ENCODE data around the gene NOL12.

The NOL12 gene

DNA sequence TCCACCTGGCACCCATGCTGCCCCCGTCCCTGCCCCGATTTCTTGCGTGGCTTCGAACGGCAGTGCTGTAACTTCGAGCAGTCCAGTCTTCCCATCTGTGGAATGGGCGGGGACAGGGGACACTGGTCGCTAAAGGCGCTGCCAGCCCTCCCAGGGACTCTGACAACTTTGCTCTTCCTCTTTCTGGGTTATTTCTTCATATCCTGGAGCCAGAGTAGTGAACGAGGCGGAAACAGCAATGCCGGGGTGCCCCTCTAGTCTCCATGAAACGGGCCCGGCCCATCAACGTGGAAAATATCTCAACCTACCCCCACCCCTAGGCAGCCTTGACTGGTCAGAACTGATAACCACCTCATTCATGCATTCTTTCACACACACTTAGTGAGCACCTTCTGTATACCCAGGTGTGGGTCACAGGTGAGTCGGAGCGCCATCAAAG lies 53.5 kb downstream of the NOL12 start:
- H3K4me3 ChIP-seq (ENCODE audit: control insufficient read depth, low read depth, low read length), result no peak overlapping the region
- no peak for TF ChIP-seq CTCF (conservative IDR thresholded peaks at IDR 0.05; ENCODE audit: control insufficient read depth, insufficient read depth, low read depth, low read length)
- DNase-seq (ENCODE audit: low read depth), result no peak

DNA sequence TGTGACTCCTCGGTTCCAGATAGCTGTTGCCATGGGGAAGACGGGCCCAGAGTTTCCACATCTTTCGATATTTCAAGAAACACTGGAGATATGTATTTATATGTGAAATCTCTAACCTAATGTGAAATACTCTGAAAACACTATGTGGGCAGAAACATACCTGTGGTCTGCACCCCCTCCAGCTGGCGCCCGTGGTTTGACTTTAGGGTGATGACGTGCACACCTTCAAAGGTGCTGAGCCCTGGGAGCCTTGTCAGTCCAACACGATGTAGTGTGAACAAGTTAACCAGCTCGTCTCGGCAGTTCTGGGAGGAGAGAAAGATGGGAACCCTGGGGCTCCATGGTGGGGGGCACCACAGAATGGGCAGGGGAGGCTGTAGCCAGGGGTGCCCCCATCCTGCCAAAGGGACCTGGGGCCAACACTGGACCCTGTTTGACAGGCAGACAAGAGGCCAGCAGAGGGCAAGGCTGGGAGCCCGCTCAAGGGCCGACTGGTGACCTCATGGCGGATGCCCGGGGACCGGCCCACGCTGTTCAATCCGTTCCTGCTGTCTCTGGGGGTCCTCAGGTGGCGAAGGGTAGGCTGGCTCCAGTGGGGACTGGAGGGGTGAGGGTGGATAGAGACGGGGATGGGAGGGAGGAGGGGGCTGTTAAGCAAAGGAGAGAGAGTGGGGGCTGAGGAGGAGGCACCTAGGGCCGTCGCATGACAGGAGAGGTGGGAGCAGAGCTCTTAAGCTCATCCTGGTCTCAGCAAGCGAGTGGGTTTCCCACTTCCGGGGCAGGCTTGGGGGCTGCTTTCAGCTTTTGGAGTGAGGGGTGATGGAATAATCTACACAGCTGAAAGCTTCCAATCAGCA lies 54.5 kb downstream of the NOL12 start:
- DNase-seq (ENCODE audit: low read depth), result no peak
- no peak overlapping the region for H3K4me3 ChIP-seq (ENCODE audit: control insufficient read depth, low read depth, low read length)
- TF ChIP-seq CTCF (conservative IDR thresholded peaks at IDR 0.05; ENCODE audit: control insufficient read depth, insufficient read depth, low read depth, low read length), result no peak

DNA sequence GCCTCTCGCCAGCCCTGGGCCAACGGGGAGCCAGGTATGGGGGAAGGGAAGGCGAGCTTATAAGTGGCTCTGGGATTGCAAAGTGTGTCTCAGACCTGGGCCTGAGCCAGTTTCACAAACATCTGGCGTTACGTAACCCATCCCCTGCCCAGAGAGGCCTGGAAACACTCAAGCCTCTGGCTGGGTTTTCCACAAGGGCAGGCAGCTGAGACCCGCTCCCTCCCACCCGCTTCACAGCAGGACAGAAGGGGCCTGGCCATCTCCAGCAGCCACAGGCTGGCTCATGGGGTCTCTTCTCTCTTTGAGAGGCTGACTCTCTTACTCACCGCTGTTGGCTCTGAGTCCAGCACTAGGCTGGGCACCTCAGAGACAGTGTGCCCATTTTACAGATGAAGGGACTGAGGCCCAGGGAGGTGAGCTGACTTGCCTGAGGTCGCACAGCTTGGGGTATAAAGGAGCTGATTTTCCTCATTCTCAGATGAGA lies 55.2 kb downstream of the NOL12 start:
- no peak overlapping the region for H3K4me3 ChIP-seq (ENCODE audit: control insufficient read depth, low read depth, low read length)
- TF ChIP-seq CTCF (conservative IDR thresholded peaks at IDR 0.05; ENCODE audit: control insufficient read depth, insufficient read depth, low read depth, low read length), result no peak
- peak; percentile 99 for DNase-seq (ENCODE audit: low read depth)

DNA sequence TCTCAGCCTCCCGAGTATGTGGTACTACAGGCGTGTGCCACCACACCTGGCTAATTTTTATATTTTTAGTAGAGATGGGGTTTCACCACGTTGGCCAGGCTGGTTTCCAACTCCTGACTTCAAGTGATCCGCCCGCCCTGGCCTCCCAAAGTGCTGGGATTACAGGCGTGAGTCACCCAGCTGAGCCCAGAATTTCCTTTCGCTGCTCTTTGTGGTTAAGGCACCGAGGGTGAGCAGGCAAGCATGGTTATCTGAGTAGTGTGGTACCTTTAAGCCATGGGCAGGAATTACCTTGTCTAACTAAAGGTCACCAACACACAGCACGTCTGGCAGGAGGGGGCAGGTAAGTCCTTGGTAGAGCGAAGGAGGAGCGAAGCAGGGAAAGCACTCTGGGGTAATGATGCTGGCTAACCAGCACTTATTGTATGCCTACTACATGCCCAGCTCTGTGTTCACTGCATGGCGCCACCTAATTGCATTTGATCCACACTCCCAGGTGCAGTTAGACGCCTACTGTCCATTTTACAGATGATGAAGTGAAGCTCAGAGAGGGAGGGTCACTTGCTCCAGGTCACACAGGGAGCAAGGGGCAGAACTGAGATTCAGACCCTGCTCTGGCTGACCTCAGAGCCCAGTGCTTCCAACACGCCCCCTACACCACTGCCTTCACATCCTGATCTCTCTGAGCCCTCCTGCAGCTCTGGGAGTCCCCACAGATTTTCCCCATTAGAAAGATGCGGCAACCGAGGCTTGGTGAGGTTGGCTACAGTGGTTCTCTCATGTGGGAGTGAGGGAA lies 56.4 kb downstream of the NOL12 start:
- H3K4me3 ChIP-seq (ENCODE audit: control insufficient read depth, low read depth, low read length), result no peak overlapping the region
- TF ChIP-seq CTCF (conservative IDR thresholded peaks at IDR 0.05; ENCODE audit: control insufficient read depth, insufficient read depth, low read depth, low read length), result no peak
- DNase-seq (ENCODE audit: low read depth), result peak; percentile 93

Measured in fibroblast of mammary gland (primary cell).